Measurements from ENCODE around the gene ELK3.
A peak's percentile ranks its signal among the peaks of the same experiment; 100 is the strongest.

ELK3 gene

GRCh38 chr12:96194971-96195844 lies 1.0 kb downstream of the ELK3 start:
- TF ChIP-seq CTCF (IDR thresholded peaks at IDR 0.05; ENCODE audit: low read length, missing control alignments): no peak
- peak overlapping the region; percentile 94 for H3K4me3 ChIP-seq (replicated peaks; ENCODE audit: low read depth, low read length)
- DNase-seq (ENCODE audit: low read depth): peak; percentile 86

GRCh38 chr12:96195845-96196451 lies 1.8 kb downstream of the ELK3 start:
- TF ChIP-seq CTCF (IDR thresholded peaks at IDR 0.05; ENCODE audit: low read length, missing control alignments): no peak
- H3K4me3 ChIP-seq (replicated peaks; ENCODE audit: low read depth, low read length): peak overlapping the region; percentile 94
- peak; percentile 66 for DNase-seq (ENCODE audit: low read depth)

- DNase-seq (ENCODE audit: low read depth): no peak
- TF ChIP-seq CTCF (IDR thresholded peaks at IDR 0.05; ENCODE audit: low read length, missing control alignments): no peak
- peak overlapping the region; percentile 94 for H3K4me3 ChIP-seq (replicated peaks; ENCODE audit: low read depth, low read length)
These were observed 2.6 kb downstream of the ELK3 start for GRCh38 chr12:96196781-96197180.

GRCh38 chr12:96197503-96198272 lies 3.5 kb downstream of the ELK3 start:
- no peak for TF ChIP-seq CTCF (IDR thresholded peaks at IDR 0.05; ENCODE audit: low read length, missing control alignments)
- peak; percentile 93 for DNase-seq (ENCODE audit: low read depth)
- H3K4me3 ChIP-seq (replicated peaks; ENCODE audit: low read depth, low read length): no peak overlapping the region

GRCh38 chr12:96198965-96199364 lies 4.8 kb downstream of the ELK3 start:
- no peak for TF ChIP-seq CTCF (IDR thresholded peaks at IDR 0.05; ENCODE audit: low read length, missing control alignments)
- no peak overlapping the region for H3K4me3 ChIP-seq (replicated peaks; ENCODE audit: low read depth, low read length)
- peak; percentile 86 for DNase-seq (ENCODE audit: low read depth)

- no peak for DNase-seq (ENCODE audit: low read depth)
- TF ChIP-seq CTCF (IDR thresholded peaks at IDR 0.05; ENCODE audit: low read length, missing control alignments): no peak
- H3K4me3 ChIP-seq (replicated peaks; ENCODE audit: low read depth, low read length): no peak overlapping the region
These were observed 5.3 kb downstream of the ELK3 start for GRCh38 chr12:96199464-96199863.
